SKM-1 treated with dmso at 0.1 percent for 144 hours (cell line): Measurements from ENCODE around the gene HINFP.
"Not testable (repeated sequence)": the region's sequence is repeated elsewhere in the genome, so short reads cannot be mapped to it uniquely, and the experiment has no call there.

Source experiments
- DNase-seq: peaks from one replicate; lab custom pipeline; 2025; ENCODE audit not compliant: unreplicated experiment; lab: John Stamatoyannopoulos, UW

HINFP gene

GRCh38 chr11:119154178-119154577, 32.8 kb downstream of the HINFP start:
- DNase-seq = no peak

- no peak for DNase-seq
Measured at GRCh38 chr11:119155733-119156492, 34.5 kb downstream of the HINFP start.

- no peak for DNase-seq
Measured at GRCh38 chr11:119156496-119156895, 35.1 kb downstream of the HINFP start.

- DNase-seq = no peak
Measured at GRCh38 chr11:119157063-119157462, 35.7 kb downstream of the HINFP start.

GRCh38 chr11:119158467-119158866, 37.1 kb downstream of the HINFP start:
- no peak for DNase-seq

- no peak for DNase-seq
Measured at GRCh38 chr11:119160151-119160550, 38.8 kb downstream of the HINFP start.

- DNase-seq = no peak
Measured at GRCh38 chr11:119161871-119162270, 40.5 kb downstream of the HINFP start.

- no peak for DNase-seq
Measured at GRCh38 chr11:119166368-119167076, 45.1 kb downstream of the HINFP start.

- DNase-seq = not testable (repeated sequence)
Measured at GRCh38 chr11:119167077-119167458, 45.7 kb downstream of the HINFP start.

GRCh38 chr11:119167933-119168332, 46.6 kb downstream of the HINFP start:
- no peak for DNase-seq

GRCh38 chr11:119168471-119169281, 47.3 kb downstream of the HINFP start, which contains the start of gene NLRX1:
Gene NLRX1 (plus strand): TSS chr11:119168725. CDS start chr11:119171404, 2,679 bp downstream.
- peak; percentile 81 for DNase-seq

GRCh38 chr11:119169282-119169719, 47.9 kb downstream of the HINFP start:
- peak; percentile 54 for DNase-seq

- peak; percentile 70 for DNase-seq
Measured at GRCh38 chr11:119172513-119172912, 51.1 kb downstream of the HINFP start.

- no peak for DNase-seq
Measured at GRCh38 chr11:119173453-119173852, 52.1 kb downstream of the HINFP start.

- DNase-seq = no peak
Measured at GRCh38 chr11:119175493-119176077, 54.2 kb downstream of the HINFP start.

- no peak for DNase-seq
Measured at GRCh38 chr11:119178166-119178680, 56.8 kb downstream of the HINFP start.

GRCh38 chr11:119179342-119179741, 58.0 kb downstream of the HINFP start:
- no peak for DNase-seq

GRCh38 chr11:119179983-119180382, 58.6 kb downstream of the HINFP start:
- no peak for DNase-seq

- no peak for DNase-seq
Measured at GRCh38 chr11:119180729-119181676, 59.6 kb downstream of the HINFP start.
